Neuronal stem cell (in vitro differentiated cells): Measurements from ENCODE around the gene ADGRV1.

Source experiments
- DNase-seq: peaks from one replicate; pipeline ENCODE4 v3.0.0-alpha.2; 2013; ENCODE audit warnings: low spot score
- H2AFZ ChIP-seq: one replicate; pipeline ENCODE4 v1.6.1; 2013; ENCODE audit warnings: mild to moderate bottlenecking, low read length, inconsistent platforms
- H2AK5ac ChIP-seq: 2 replicates; pipeline ENCODE4 v1.6.1; 2013; ENCODE audit warnings: low read depth, mild to moderate bottlenecking, inconsistent platforms, low read length, moderate library complexity, mixed read lengths
- H2BK120ac ChIP-seq: 2 replicates; pipeline ENCODE4 v1.6.1; 2013; ENCODE audit warnings: low read depth, mild to moderate bottlenecking, inconsistent platforms, low read length, moderate library complexity, mixed read lengths
- H2BK12ac ChIP-seq: one replicate; pipeline ENCODE4 v1.6.1; 2013; ENCODE audit warnings: low read length, inconsistent platforms
- H2BK15ac ChIP-seq: 2 replicates; pipeline ENCODE4 v1.6.1; 2013; ENCODE audit warnings: mild to moderate bottlenecking, low read length, inconsistent platforms, mixed read lengths
- H2BK5ac ChIP-seq: one replicate; pipeline ENCODE4 v1.6.1; 2013; ENCODE audit warnings: inconsistent platforms, mild to moderate bottlenecking, low read length, moderate library complexity
- H3K14ac ChIP-seq: one replicate; pipeline ENCODE4 v1.6.1; 2013; ENCODE audit warnings: low read length, inconsistent platforms
- H3K18ac ChIP-seq: 2 replicates; pipeline ENCODE4 v1.6.1; 2013; ENCODE audit warnings: low read length, inconsistent platforms
- H3K23ac ChIP-seq: 2 replicates; pipeline ENCODE4 v1.6.1; 2013; ENCODE audit warnings: low read depth, mild to moderate bottlenecking, mixed read lengths, low read length, inconsistent platforms; ENCODE audit not compliant: poor library complexity
- H3K27ac ChIP-seq: replicated peaks from 3 replicates; pipeline ENCODE4 v1.5.1; 2013; ENCODE audit warnings: low read length, inconsistent platforms
- H3K27me3 ChIP-seq, 3 experiments: 2 replicates each; pipeline ENCODE4 v1.6.1; 2013; ENCODE audit warnings: low read length in 3 of 3, mild to moderate bottlenecking in 2 of 3, inconsistent platforms in 1 of 3, low read depth in 1 of 3, mixed read lengths in 1 of 3, moderate library complexity in 1 of 3; ENCODE audit not compliant: control insufficient read depth in 3 of 3, insufficient read depth in 3 of 3
- H3K36me3 ChIP-seq, 2 donors: replicated peaks in 1 of 2; 2 replicates each; pipeline ENCODE4 v1.6.1; 2013; ENCODE audit warnings: low read length in 2 of 2; ENCODE audit not compliant: control insufficient read depth in 2 of 2, insufficient read depth in 2 of 2
- H3K4ac ChIP-seq: 2 replicates; pipeline ENCODE4 v1.6.1; 2013; ENCODE audit warnings: inconsistent platforms, mild to moderate bottlenecking, low read length, moderate library complexity
- H3K4me1 ChIP-seq, 2 donors: 1 replicate in 1 of 2; 2 replicates in 1 of 2; pipeline ENCODE4 v1.6.1; 2013; ENCODE audit warnings: low read length in 2 of 2, low read depth in 1 of 2; ENCODE audit not compliant: control insufficient read depth in 2 of 2, insufficient read depth in 1 of 2
- H3K4me2 ChIP-seq: one replicate; pipeline ENCODE4 v1.6.1; 2013; ENCODE audit warnings: mild to moderate bottlenecking, low read length, inconsistent platforms; ENCODE audit not compliant: insufficient read depth, poor library complexity, severe bottlenecking
- H3K4me3 ChIP-seq, 2 donors: 2 replicates each; pipeline ENCODE4 v1.5.1; 2013; ENCODE audit warnings: low read length in 2 of 2, mild to moderate bottlenecking in 2 of 2, inconsistent platforms in 1 of 2, moderate library complexity in 1 of 2
- H3K79me1 ChIP-seq: one replicate; pipeline ENCODE4 v1.6.1; 2013; ENCODE audit warnings: low read depth, mild to moderate bottlenecking, inconsistent platforms, low read length, moderate library complexity
- H3K9ac ChIP-seq: one replicate; pipeline ENCODE4 v1.6.1; 2013; ENCODE audit warnings: mild to moderate bottlenecking, low read depth, low read length, inconsistent platforms; ENCODE audit not compliant: poor library complexity
- H3K9me3 ChIP-seq, 2 donors: replicated peaks in 1 of 2; 2 replicates each; pipeline versions ENCODE3 to v1.6.1; 2013; ENCODE audit warnings: low read length in 2 of 2, mild to moderate bottlenecking in 2 of 2, inconsistent platforms in 1 of 2, low read depth in 1 of 2, mixed read lengths in 1 of 2, moderate library complexity in 1 of 2; ENCODE audit not compliant: control insufficient read depth in 2 of 2, insufficient read depth in 1 of 2
- H4K8ac ChIP-seq: one replicate; pipeline ENCODE4 v1.6.1; 2013; ENCODE audit warnings: low read depth, mild to moderate bottlenecking, inconsistent platforms, low read length, moderate library complexity
- H4K91ac ChIP-seq: one replicate; pipeline ENCODE4 v1.6.1; 2013; ENCODE audit warnings: low read length, low read depth, mild to moderate bottlenecking, inconsistent platforms; ENCODE audit not compliant: poor library complexity
- whole genome bisulfite sequencing, 2 donors: extraction: QIAGEN DNeasy Blood & Tissue Kit; methylation state at CpG; one replicate each; pipeline ENCODE4 v1.1.7; 2013; ENCODE audit warnings: missing lambda C conversion rate in 2 of 2, mixed read lengths in 1 of 2; ENCODE audit not compliant: insufficient read length in 2 of 2, insufficient replicate concordance in 1 of 2; ENCODE audit errors: extremely low coverage in 2 of 2; 5-methylcytosine and 5-hydroxymethylcytosine counted together

Gene ADGRV1

GRCh38 chr5:91016322-91016721 lies 457.7 kb downstream of the ADGRV1 start:
- no peak overlapping the region for H2BK15ac ChIP-seq
- H3K79me1 ChIP-seq, result no peaks in the 10 kb centered on the region
- H2AK5ac ChIP-seq, result no peak overlapping the region
- H3K18ac ChIP-seq, result no peak overlapping the region
- H3K14ac ChIP-seq, result no peak overlapping the region
- DNase-seq, result no peak
- H3K4me3 ChIP-seq, result no peak overlapping the region
- no peaks in the 10 kb centered on the region for H3K27me3 ChIP-seq
- H4K91ac ChIP-seq, result no peak overlapping the region
- no peak overlapping the region for H3K9ac ChIP-seq
- H3K36me3 ChIP-seq, result no peaks in the 10 kb centered on the region
- no peak overlapping the region for H2BK120ac ChIP-seq
- H3K4me2 ChIP-seq, result no peak overlapping the region
- no peak overlapping the region for H2BK5ac ChIP-seq
- peaks cover 2 to 6% of the 10 kb centered on the region in 2 donors for H3K4me1 ChIP-seq
- no peak overlapping the region for H3K4ac ChIP-seq
- H3K9me3 ChIP-seq, result peaks cover 0 to 9% of the 10 kb centered on the region in 2 donors
- WGBS, 2 donors, result no CpG with 5 or more reads among the region's 1 CpG
- no peak overlapping the region for H2AFZ ChIP-seq
- H4K8ac ChIP-seq, result no peak overlapping the region
- no peak overlapping the region for H3K23ac ChIP-seq
- H3K27ac ChIP-seq, result no peak overlapping the region
- H2BK12ac ChIP-seq, result no peak overlapping the region

GRCh38 chr5:91016954-91017700 lies 458.5 kb downstream of the ADGRV1 start:
- no peak overlapping the region for H2AK5ac ChIP-seq
- H2BK120ac ChIP-seq, result no peak overlapping the region
- no peak overlapping the region for H3K9ac ChIP-seq
- H2BK15ac ChIP-seq, result no peak overlapping the region
- H3K27ac ChIP-seq, result no peak overlapping the region
- no CpG with 5 or more reads among the region's 4 CpGs for WGBS, 2 donors
- H3K4me1 ChIP-seq, result peaks cover 2 to 6% of the 10 kb centered on the region in 2 donors
- H2BK5ac ChIP-seq, result no peak overlapping the region
- H2AFZ ChIP-seq, result no peak overlapping the region
- H3K18ac ChIP-seq, result no peak overlapping the region
- no peaks in the 10 kb centered on the region for H3K79me1 ChIP-seq
- H3K4me2 ChIP-seq, result no peak overlapping the region
- no peaks in the 10 kb centered on the region for H3K27me3 ChIP-seq
- no peak overlapping the region for H3K23ac ChIP-seq
- no peaks in the 10 kb centered on the region for H3K36me3 ChIP-seq
- H3K14ac ChIP-seq, result no peak overlapping the region
- no peak for DNase-seq
- no peak overlapping the region for H4K8ac ChIP-seq
- H3K4me3 ChIP-seq, result no peak overlapping the region
- no peak overlapping the region for H3K4ac ChIP-seq
- H2BK12ac ChIP-seq, result no peak overlapping the region
- H3K9me3 ChIP-seq, result peaks cover 0 to 9% of the 10 kb centered on the region in 2 donors
- H4K91ac ChIP-seq, result no peak overlapping the region

- no peak for DNase-seq
Measured at GRCh38 chr5:91018200-91018599, 459.6 kb downstream of the ADGRV1 start.

GRCh38 chr5:91018712-91019371 lies 460.2 kb downstream of the ADGRV1 start:
- no peak overlapping the region for H3K14ac ChIP-seq
- H2BK120ac ChIP-seq, result no peak overlapping the region
- H3K23ac ChIP-seq, result no peak overlapping the region
- H3K4ac ChIP-seq, result no peak overlapping the region
- no peak overlapping the region for H3K18ac ChIP-seq
- no peak overlapping the region for H2BK12ac ChIP-seq
- no peak for DNase-seq
- H4K8ac ChIP-seq, result no peak overlapping the region
- no peak overlapping the region for H3K27ac ChIP-seq
- H3K36me3 ChIP-seq, result no peaks in the 10 kb centered on the region
- H2AFZ ChIP-seq, result no peak overlapping the region
- no peak overlapping the region for H2BK5ac ChIP-seq
- H3K4me2 ChIP-seq, result no peak overlapping the region
- H4K91ac ChIP-seq, result no peak overlapping the region
- peaks cover 2 to 6% of the 10 kb centered on the region in 2 donors for H3K4me1 ChIP-seq
- H3K9ac ChIP-seq, result no peak overlapping the region
- H2BK15ac ChIP-seq, result no peak overlapping the region
- H2AK5ac ChIP-seq, result no peak overlapping the region
- no peaks in the 10 kb centered on the region for H3K27me3 ChIP-seq
- H3K79me1 ChIP-seq, result no peaks in the 10 kb centered on the region
- peaks cover 0 to 9% of the 10 kb centered on the region in 2 donors for H3K9me3 ChIP-seq
- H3K4me3 ChIP-seq, result no peak overlapping the region
- WGBS, 2 donors, result no CpG with 5 or more reads among the region's 4 CpGs

More at GRCh38 chr5:91018200-91018599, 459.6 kb downstream of the ADGRV1 start:
- Histone ChIP-seq H3K14ac (no peak overlapping the region), H3K4ac (no peak overlapping the region), H3K23ac (no peak overlapping the region), H3K9me3 (peaks cover 0 to 9% of the 10 kb centered on the region in 2 donors), H4K91ac (no peak overlapping the region), H3K18ac (no peak overlapping the region), H2AFZ (no peak overlapping the region), H3K4me2 (no peak overlapping the region), H2BK15ac (no peak overlapping the region), H2AK5ac (no peak overlapping the region), H3K36me3 (no peaks in the 10 kb centered on the region), H2BK5ac (no peak overlapping the region), H2BK12ac (no peak overlapping the region), H3K9ac (no peak overlapping the region), H3K79me1 (no peaks in the 10 kb centered on the region), H4K8ac (no peak overlapping the region), H3K4me1 (peaks cover 2 to 6% of the 10 kb centered on the region in 2 donors), H2BK120ac (no peak overlapping the region), H3K27ac (no peak overlapping the region), H3K27me3 (no peaks in the 10 kb centered on the region), H3K4me3 (no peak overlapping the region)
- WGBS, 2 donors, result no CpG with 5 or more reads among the region's 1 CpG
